RWPE2 (cell line): ENCODE results near the gene MILR1.

ENCODE experiments used
- ATAC-seq: fragments of 200-7000 bp; cut with Tn5 transposase; 3 replicates; pipeline ENCODE4 v1.9.1; 2021; ENCODE audit warnings: low read depth
- DNase-seq: peaks from one replicate; pipeline ENCODE4 v3.0.0-alpha.2; 2020; ENCODE audit warnings: low spot score
- H3K27ac ChIP-seq: fragments of 450-650 bp; 2 replicates; pipeline ENCODE4 v1.5.1; 2017; ENCODE audit warnings: mild to moderate bottlenecking; ENCODE audit not compliant: poor library complexity, severe bottlenecking
- H3K27me3 ChIP-seq: fragments of 250-450 bp; sonication (Bioruptor Pico); 2 replicates; pipeline ENCODE4 v1.5.1; 2021; ENCODE audit warnings: mild to moderate bottlenecking, moderate library complexity; ENCODE audit not compliant: insufficient read depth, poor library complexity, severe bottlenecking
- H3K36me3 ChIP-seq: fragments of 250-450 bp; sonication (Bioruptor Pico); 2 replicates; pipeline ENCODE4 v1.5.1; 2020; ENCODE audit warnings: low read depth, mild to moderate bottlenecking, moderate library complexity
- H3K4me1 ChIP-seq: fragments of 250-450 bp; sonication (Bioruptor Pico); 2 replicates; pipeline ENCODE4 v1.5.1; 2021; ENCODE audit warnings: mild to moderate bottlenecking, moderate library complexity; ENCODE audit not compliant: insufficient read depth, poor library complexity, severe bottlenecking
- H3K4me3 ChIP-seq: fragments of 250-450 bp; sonication (Bioruptor Pico); 2 replicates; pipeline ENCODE4 v1.5.1; 2021; ENCODE audit warnings: mild to moderate bottlenecking, moderate library complexity; ENCODE audit not compliant: severe bottlenecking
- H3K9me3 ChIP-seq: fragments of 250-450 bp; sonication (Bioruptor Pico); 2 replicates; pipeline ENCODE4 v1.5.1; 2021; ENCODE audit warnings: mild to moderate bottlenecking, moderate library complexity; ENCODE audit not compliant: severe bottlenecking
- CTCF ChIP-seq: fragments of 450-650 bp; IDR thresholded peaks from one replicate; pipeline ENCODE4 v1.5.1; 2017; ENCODE audit warnings: mild to moderate bottlenecking, moderate library complexity; ENCODE audit not compliant: poor library complexity, severe bottlenecking

Gene MILR1

GRCh38 chr17:64439956-64440355, 9.0 kb upstream of the MILR1 start:
- no peak for TF ChIP-seq CTCF
- peaks cover 6% of the 10 kb centered on the region for H3K9me3 ChIP-seq
- DNase-seq (no peak), ATAC-seq (no peak)
- H3K27me3 ChIP-seq, result no peaks in the 10 kb centered on the region
- no peak overlapping the region for H3K4me3 ChIP-seq
- no peak overlapping the region for H3K27ac ChIP-seq
- no peaks in the 10 kb centered on the region for H3K36me3 ChIP-seq
- H3K4me1 ChIP-seq, result peaks cover 12% of the 10 kb centered on the region

GRCh38 chr17:64441772-64442540, 7.0 kb upstream of the MILR1 start:
- no peak for ATAC-seq
- no peak overlapping the region for H3K4me3 ChIP-seq

GRCh38 chr17:64442541-64442971, 6.4 kb upstream of the MILR1 start:
- Histone ChIP-seq H3K9me3 (peaks cover 6% of the 10 kb centered on the region), H3K4me3 (no peak overlapping the region), H3K36me3 (no peaks in the 10 kb centered on the region), H3K4me1 (peaks cover 12% of the 10 kb centered on the region), H3K27ac (no peak overlapping the region), H3K27me3 (no peaks in the 10 kb centered on the region)
- TF ChIP-seq CTCF, result no peak
- peak; percentile 40; the same call in 1 of the 3 replicates for ATAC-seq
- no peak for DNase-seq

More at GRCh38 chr17:64441772-64442540, 7.0 kb upstream of the MILR1 start:
- Histone ChIP-seq H3K27me3 (no peaks in the 10 kb centered on the region), H3K9me3 (peaks cover 6% of the 10 kb centered on the region), H3K27ac (no peak overlapping the region), H3K36me3 (no peaks in the 10 kb centered on the region), H3K4me1 (peaks cover 12% of the 10 kb centered on the region)
- no peak for TF ChIP-seq CTCF
- DNase-seq, result no peak

GRCh38 chr17:64443086-64443760, 5.7 kb upstream of the MILR1 start:
- no peaks in the 10 kb centered on the region for H3K36me3 ChIP-seq
- H3K4me3 ChIP-seq, result no peak overlapping the region
- ATAC-seq, result peak; percentile 84
- no peaks in the 10 kb centered on the region for H3K27me3 ChIP-seq
- TF ChIP-seq CTCF, result no peak
- peaks cover 12% of the 10 kb centered on the region for H3K4me1 ChIP-seq
- H3K9me3 ChIP-seq, result peaks cover under 1% of the 10 kb centered on the region
- H3K27ac ChIP-seq, result no peak overlapping the region
- no peak for DNase-seq

- TF ChIP-seq CTCF, result no peak
- Histone ChIP-seq H3K36me3 (no peaks in the 10 kb centered on the region), H3K4me1 (peaks cover 15% of the 10 kb centered on the region), H3K4me3 (no peak overlapping the region), H3K27ac (no peak overlapping the region), H3K9me3 (no peaks in the 10 kb centered on the region), H3K27me3 (no peaks in the 10 kb centered on the region)
- DNase-seq, result no peak
- ATAC-seq, result no peak
Observed at GRCh38 chr17:64447526-64447925, 1.4 kb upstream of the MILR1 start.
